ENCODE data around the gene PXDC1. TPM values are rescaled to one million over a fixed set of nuclear protein-coding genes. Genes with fewer than 3 reads are reported as not detected.
"Not testable (repeated sequence)": the region's sequence is repeated elsewhere in the genome, so short reads cannot be mapped to it uniquely, and the experiment has no call there.

The PXDC1 gene
- polyA plus RNA-seq, 4 donors = 21.6 to 97.5 (median 63.4) TPM

GRCh38 chr6:3687847-3688246, 63.7 kb downstream of the PXDC1 start:
- peaks cover 0 to 3% of the 10 kb centered on the region in 2 donors for H3K9me3 ChIP-seq (ENCODE audit: control insufficient read depth in 2 of 2, insufficient read depth in 1 of 2, low read depth in 1 of 2, low read length in 1 of 2)
- WGBS, 3 donors = 39 to 61% (median 48%) methylated on average over 1 of the region's 1 CpG
- no peak overlapping the region for H3K27ac ChIP-seq (ENCODE audit: low read depth in 1 of 3, low read length in 2 of 3)
- no peaks in the 10 kb centered on the region for H3K4me1 ChIP-seq (ENCODE audit: control insufficient read depth in 3 of 3, insufficient read depth in 2 of 3, low read depth in 1 of 3, low read length in 2 of 3)
- no peaks in the 10 kb centered on the region for H3K36me3 ChIP-seq (ENCODE audit: control insufficient read depth in 3 of 3, insufficient read depth in 2 of 3, low read depth in 1 of 3, low read length in 3 of 3)
- no peak for FAIRE-seq
- no peak for DNase-seq
- no peaks in the 10 kb centered on the region for H3K27me3 ChIP-seq (ENCODE audit: control insufficient read depth in 3 of 3, insufficient read depth in 3 of 3, low read length in 3 of 3)
- H3K4me3 ChIP-seq (ENCODE audit: low read depth in 1 of 3, low read length in 3 of 3) = no peak overlapping the region

GRCh38 chr6:3683331-3683730, 68.2 kb downstream of the PXDC1 start:
- Histone ChIP-seq H3K36me3 (ENCODE audit: control insufficient read depth in 3 of 3, insufficient read depth in 2 of 3, low read depth in 1 of 3, low read length in 3 of 3) (no peaks in the 10 kb centered on the region), H3K27ac (ENCODE audit: low read depth in 1 of 3, low read length in 2 of 3) (no peak overlapping the region), H3K4me3 (ENCODE audit: low read depth in 1 of 3, low read length in 3 of 3) (no peak overlapping the region), H3K4me1 (ENCODE audit: control insufficient read depth in 3 of 3, insufficient read depth in 2 of 3, low read depth in 1 of 3, low read length in 2 of 3) (no peaks in the 10 kb centered on the region), H3K27me3 (ENCODE audit: control insufficient read depth in 3 of 3, insufficient read depth in 3 of 3, low read length in 3 of 3) (no peaks in the 10 kb centered on the region), H3K9me3 (ENCODE audit: control insufficient read depth in 2 of 2, insufficient read depth in 1 of 2, low read depth in 1 of 2, low read length in 1 of 2) (peaks cover 0 to 8% of the 10 kb centered on the region in 2 donors)
- 45 to 61% (median 52%) methylated on average over 6 of the region's 6 CpGs for WGBS, 3 donors
- FAIRE-seq (no peak), DNase-seq (no peak)

- FAIRE-seq = no peak
- WGBS, 3 donors = 84 to 93% (median 91%) methylated on average over 4 of the region's 4 CpGs
- no peak overlapping the region for H3K27ac ChIP-seq (ENCODE audit: low read depth in 1 of 3, low read length in 2 of 3)
Measured at GRCh38 chr6:3678946-3679345, 72.6 kb downstream of the PXDC1 start.

GRCh38 chr6:3677751-3678150, 73.8 kb downstream of the PXDC1 start:
- not testable (repeated sequence) for DNase-seq; H3K9me3 ChIP-seq (ENCODE audit: control insufficient read depth in 2 of 2, insufficient read depth in 1 of 2, low read depth in 1 of 2, low read length in 1 of 2); H3K36me3 ChIP-seq (ENCODE audit: control insufficient read depth in 3 of 3, insufficient read depth in 2 of 3, low read depth in 1 of 3, low read length in 3 of 3); H3K4me3 ChIP-seq (ENCODE audit: low read depth in 1 of 3, low read length in 3 of 3); H3K4me1 ChIP-seq (ENCODE audit: control insufficient read depth in 3 of 3, insufficient read depth in 2 of 3, low read depth in 1 of 3, low read length in 2 of 3); H3K27ac ChIP-seq (ENCODE audit: low read depth in 1 of 3, low read length in 2 of 3); FAIRE-seq; H3K27me3 ChIP-seq (ENCODE audit: control insufficient read depth in 3 of 3, insufficient read depth in 3 of 3, low read length in 3 of 3)
- WGBS, 3 donors = 87 to 93% (median 92%) methylated on average over 9 of the region's 9 CpGs

More at GRCh38 chr6:3678946-3679345, 72.6 kb downstream of the PXDC1 start:
- H3K9me3 ChIP-seq (ENCODE audit: control insufficient read depth in 2 of 2, insufficient read depth in 1 of 2, low read depth in 1 of 2, low read length in 1 of 2) = peaks cover 0 to 5% of the 10 kb centered on the region in 2 donors
- no peak for DNase-seq
- no peaks in the 10 kb centered on the region for H3K4me1 ChIP-seq (ENCODE audit: control insufficient read depth in 3 of 3, insufficient read depth in 2 of 3, low read depth in 1 of 3, low read length in 2 of 3)
- H3K36me3 ChIP-seq (ENCODE audit: control insufficient read depth in 3 of 3, insufficient read depth in 2 of 3, low read depth in 1 of 3, low read length in 3 of 3) = no peaks in the 10 kb centered on the region
- H3K27me3 ChIP-seq (ENCODE audit: control insufficient read depth in 3 of 3, insufficient read depth in 3 of 3, low read length in 3 of 3) = no peaks in the 10 kb centered on the region
- H3K4me3 ChIP-seq (ENCODE audit: low read depth in 1 of 3, low read length in 3 of 3) = no peak overlapping the region

GRCh38 chr6:3677351-3677750, 74.2 kb downstream of the PXDC1 start:
- H3K27me3 ChIP-seq (ENCODE audit: control insufficient read depth in 3 of 3, insufficient read depth in 3 of 3, low read length in 3 of 3); DNase-seq; H3K27ac ChIP-seq (ENCODE audit: low read depth in 1 of 3, low read length in 2 of 3); H3K4me3 ChIP-seq (ENCODE audit: low read depth in 1 of 3, low read length in 3 of 3); H3K4me1 ChIP-seq (ENCODE audit: control insufficient read depth in 3 of 3, insufficient read depth in 2 of 3, low read depth in 1 of 3, low read length in 2 of 3); FAIRE-seq; H3K9me3 ChIP-seq (ENCODE audit: control insufficient read depth in 2 of 2, insufficient read depth in 1 of 2, low read depth in 1 of 2, low read length in 1 of 2); H3K36me3 ChIP-seq (ENCODE audit: control insufficient read depth in 3 of 3, insufficient read depth in 2 of 3, low read depth in 1 of 3, low read length in 3 of 3): not testable (repeated sequence)
- 31 to 62% (median 60%) methylated on average over 1 of the region's 1 CpG for WGBS, 3 donors

Other genes with a start within 250 kb of the PXDC1 start
- gene FAM50B, start 97.7 kb upstream of the PXDC1 start, polyA plus RNA-seq = 10 to 100 TPM in 3 of 4 donors, 1 to 10 TPM in 1; 9.3 to 13.0 (median 11.1) TPM